AG04450 (cell line): Measurements from ENCODE around the gene FNIP2. TPM values are rescaled to one million over a fixed set of nuclear protein-coding genes. Genes with fewer than 3 reads are reported as not detected.
"Not testable (repeated sequence)": the region's sequence is repeated elsewhere in the genome, so short reads cannot be mapped to it uniquely, and the experiment has no call there.

Experiments used
- CTCF ChIA-PET: fragments of 300-600, 350-600 bp; formaldehyde crosslinking; extraction: SDS; loops from one replicate; lab custom pipeline; 2022; ENCODE audit warnings: antibody characterized with exemption, inconsistent platforms; lab: Charles Lee
- POLR2A ChIA-PET: fragments of 350-600 bp; formaldehyde crosslinking; extraction: SDS; loops from one replicate; lab custom pipeline; 2021; ENCODE audit warnings: antibody characterized with exemption, inconsistent platforms; lab: Yijun Ruan, JAX
- DNase-seq: peaks from one replicate; pipeline ENCODE4 v3.0.0-alpha.2; 2011; ENCODE audit warnings: low read depth, low spot score
- H3K27ac ChIP-seq: one replicate; pipeline ENCODE4 v1.5.1; 2012; ENCODE audit warnings: low read depth, low read length, control low read depth
- H3K27me3 ChIP-seq: one replicate; pipeline ENCODE4 v1.6.0; 2012; ENCODE audit warnings: low read length; ENCODE audit not compliant: control insufficient read depth, insufficient read depth
- H3K4me3 ChIP-seq: 2 replicates; pipeline ENCODE4 v1.5.1; 2011; ENCODE audit warnings: mild to moderate bottlenecking, low read depth, low read length, control low read depth
- H3K9me3 ChIP-seq: 2 replicates; pipeline ENCODE4 v1.5.1; 2012; ENCODE audit warnings: low read length; ENCODE audit not compliant: control insufficient read depth, insufficient read depth
- polyA plus RNA-seq: library from polyadenylated mRNA; depleted of rRNA; stranded (reverse); fragments of >200 nt; gene quantifications from 2 replicates; pipeline ENCODE4 v1.2.3, GENCODE V29; 2011
- TF ChIP-seq, protein P1 (sequence below): IDR thresholded peaks from 2 replicates; pipeline ENCODE4 v1.5.1; 2011; ENCODE audit warnings: low read depth, low read length, control low read depth, inconsistent platforms

Gene FNIP2
- polyA plus RNA-seq, 1 experiment: 8.4 TPM

DNA sequence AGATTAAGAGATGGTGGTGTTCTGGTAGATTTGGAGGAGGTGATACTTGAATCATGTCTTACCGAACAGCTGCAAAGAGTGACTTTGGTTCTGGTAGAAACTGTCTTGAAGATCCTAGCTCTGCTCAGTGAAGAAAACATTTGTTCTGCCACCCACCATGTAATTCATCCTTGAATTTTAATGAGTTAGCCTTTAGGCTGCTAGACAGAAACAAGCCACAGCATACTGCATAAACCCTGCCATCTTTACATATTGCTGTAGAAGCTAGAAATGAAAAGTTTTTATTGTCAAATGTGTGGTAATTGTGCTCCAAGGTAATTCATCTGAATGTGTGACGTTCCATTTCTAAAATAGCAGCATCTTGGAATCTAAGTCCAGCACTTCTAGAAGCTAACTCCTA, 173.1 kb downstream of the FNIP2 start:
- POLR2A ChIA-PET: no interaction called here
- H3K4me3 ChIP-seq: no peak overlapping the region
- CTCF ChIA-PET: interaction anchor here (0.6 kb wide), 1 partner anchor 20 kb away, joined by 3 read pairs; no protein-coding TSS in a partner anchor
- no peak overlapping the region for H3K27ac ChIP-seq
- no peaks in the 10 kb centered on the region for H3K9me3 ChIP-seq
- DNase-seq: no peak
- TF ChIP-seq, protein P1, sequence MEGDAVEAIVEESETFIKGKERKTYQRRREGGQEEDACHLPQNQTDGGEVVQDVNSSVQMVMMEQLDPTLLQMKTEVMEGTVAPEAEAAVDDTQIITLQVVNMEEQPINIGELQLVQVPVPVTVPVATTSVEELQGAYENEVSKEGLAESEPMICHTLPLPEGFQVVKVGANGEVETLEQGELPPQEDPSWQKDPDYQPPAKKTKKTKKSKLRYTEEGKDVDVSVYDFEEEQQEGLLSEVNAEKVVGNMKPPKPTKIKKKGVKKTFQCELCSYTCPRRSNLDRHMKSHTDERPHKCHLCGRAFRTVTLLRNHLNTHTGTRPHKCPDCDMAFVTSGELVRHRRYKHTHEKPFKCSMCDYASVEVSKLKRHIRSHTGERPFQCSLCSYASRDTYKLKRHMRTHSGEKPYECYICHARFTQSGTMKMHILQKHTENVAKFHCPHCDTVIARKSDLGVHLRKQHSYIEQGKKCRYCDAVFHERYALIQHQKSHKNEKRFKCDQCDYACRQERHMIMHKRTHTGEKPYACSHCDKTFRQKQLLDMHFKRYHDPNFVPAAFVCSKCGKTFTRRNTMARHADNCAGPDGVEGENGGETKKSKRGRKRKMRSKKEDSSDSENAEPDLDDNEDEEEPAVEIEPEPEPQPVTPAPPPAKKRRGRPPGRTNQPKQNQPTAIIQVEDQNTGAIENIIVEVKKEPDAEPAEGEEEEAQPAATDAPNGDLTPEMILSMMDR: no peak
- H3K27me3 ChIP-seq: no peaks in the 10 kb centered on the region

DNA sequence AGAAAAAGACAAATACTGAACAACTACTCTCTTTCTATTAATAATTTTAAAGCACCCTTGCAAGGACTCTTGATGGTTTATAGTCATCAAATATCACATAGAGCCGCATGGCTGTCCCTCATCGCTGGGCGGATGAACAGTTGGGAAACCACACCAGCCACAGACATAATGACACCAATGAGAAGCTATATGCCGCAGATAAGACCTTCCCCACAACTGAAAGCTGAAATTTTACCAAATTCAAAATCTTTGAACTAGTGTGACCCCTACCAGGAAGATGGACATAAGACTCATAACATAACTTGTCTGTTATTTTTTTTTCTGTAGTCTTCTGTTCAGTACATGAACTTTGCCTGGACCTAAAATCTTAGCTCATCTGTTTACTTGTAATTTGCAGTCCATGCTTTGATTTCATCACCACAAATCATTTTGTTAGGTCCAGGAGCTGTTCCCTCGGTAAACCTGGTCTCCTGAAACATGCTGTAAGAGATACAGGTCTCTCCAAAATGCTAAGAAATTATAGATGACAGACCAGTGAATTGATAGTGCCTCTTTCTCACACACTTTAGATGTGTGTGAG, 176.8 kb downstream of the FNIP2 start:
- Histone ChIP-seq H3K4me3 (no peak overlapping the region), H3K27ac (no peak overlapping the region), H3K9me3 (no peaks in the 10 kb centered on the region), H3K27me3 (no peaks in the 10 kb centered on the region)
- CTCF ChIA-PET: no interaction called here
- DNase-seq: no peak
- POLR2A ChIA-PET: no interaction called here
- TF ChIP-seq, protein P1: no peak

DNA sequence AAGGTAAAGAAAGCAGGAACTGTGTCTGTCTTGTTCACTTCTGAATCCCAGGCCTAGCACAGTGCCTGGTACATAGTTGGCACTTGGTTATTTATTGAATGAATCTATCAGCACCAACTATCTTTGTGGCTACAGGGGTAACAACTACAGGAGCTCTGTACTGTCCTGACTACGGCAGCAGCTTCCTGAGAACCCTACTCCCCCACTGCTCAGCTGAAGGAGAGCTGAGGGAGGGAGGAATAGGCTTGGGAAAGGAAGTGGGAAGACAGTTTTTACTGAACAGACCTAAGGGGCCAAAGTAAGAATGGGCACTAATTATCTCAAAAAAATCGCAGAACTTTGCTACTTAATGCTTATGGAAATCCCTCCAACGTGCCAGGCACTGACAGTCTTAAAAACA, 178.0 kb downstream of the FNIP2 start:
- Histone ChIP-seq H3K9me3 (no peaks in the 10 kb centered on the region), H3K4me3 (no peak overlapping the region), H3K27me3 (no peaks in the 10 kb centered on the region), H3K27ac (no peak overlapping the region)
- POLR2A ChIA-PET: no interaction called here
- CTCF ChIA-PET: no interaction called here
- TF ChIP-seq, protein P1: no peak
- DNase-seq: no peak

DNA sequence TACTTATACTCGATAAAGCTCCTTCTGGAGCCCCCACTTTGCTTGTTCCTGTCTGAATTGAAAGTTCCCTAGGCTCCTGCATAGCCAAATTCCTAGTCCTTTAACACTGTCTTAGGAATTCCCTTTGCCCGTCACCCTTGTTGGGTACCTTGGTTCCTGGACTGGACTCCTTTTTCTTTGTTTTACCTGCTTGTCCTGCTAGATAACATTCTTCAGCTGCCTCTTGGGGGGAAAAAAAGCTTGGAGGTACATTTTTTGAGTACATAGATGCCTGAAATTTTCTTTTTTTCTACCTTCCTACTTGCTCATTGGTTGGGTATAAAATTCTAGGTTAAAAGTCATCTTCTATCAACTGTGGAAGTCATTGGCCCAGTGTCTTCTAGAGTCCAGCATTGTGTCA, 179.2 kb downstream of the FNIP2 start:
- CTCF ChIA-PET: no interaction called here
- POLR2A ChIA-PET: no interaction called here
- Histone ChIP-seq H3K9me3 (peaks cover 2% of the 10 kb centered on the region), H3K27me3 (no peaks in the 10 kb centered on the region), H3K27ac (no peak overlapping the region), H3K4me3 (no peak overlapping the region)
- TF ChIP-seq, protein P1: no peak
- DNase-seq: no peak

DNA sequence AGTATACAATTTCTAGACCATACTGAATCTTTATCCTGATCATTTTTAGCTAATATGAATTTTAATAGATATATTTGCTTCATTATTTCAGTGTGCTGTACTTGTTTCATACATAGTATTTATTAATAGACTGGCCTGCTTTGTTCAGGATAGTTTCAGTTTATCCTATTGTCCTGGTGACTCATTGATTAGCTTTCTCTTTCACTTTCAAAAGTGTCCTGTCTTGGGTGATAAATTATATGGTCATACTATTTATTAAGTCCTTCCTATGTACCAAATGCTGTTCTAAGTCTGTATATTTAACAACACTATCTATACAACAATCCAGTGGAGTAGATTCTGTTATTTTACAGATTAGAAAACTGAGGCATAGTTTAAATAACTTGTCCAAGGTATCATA, 180.3 kb downstream of the FNIP2 start:
- CTCF ChIA-PET: no interaction called here
- no peaks in the 10 kb centered on the region for H3K27me3 ChIP-seq
- POLR2A ChIA-PET: no interaction called here
- H3K27ac ChIP-seq: no peak overlapping the region
- no peak overlapping the region for H3K4me3 ChIP-seq
- H3K9me3 ChIP-seq: peaks cover 6% of the 10 kb centered on the region
- no peak for DNase-seq
- TF ChIP-seq, protein P1: no peak

DNA sequence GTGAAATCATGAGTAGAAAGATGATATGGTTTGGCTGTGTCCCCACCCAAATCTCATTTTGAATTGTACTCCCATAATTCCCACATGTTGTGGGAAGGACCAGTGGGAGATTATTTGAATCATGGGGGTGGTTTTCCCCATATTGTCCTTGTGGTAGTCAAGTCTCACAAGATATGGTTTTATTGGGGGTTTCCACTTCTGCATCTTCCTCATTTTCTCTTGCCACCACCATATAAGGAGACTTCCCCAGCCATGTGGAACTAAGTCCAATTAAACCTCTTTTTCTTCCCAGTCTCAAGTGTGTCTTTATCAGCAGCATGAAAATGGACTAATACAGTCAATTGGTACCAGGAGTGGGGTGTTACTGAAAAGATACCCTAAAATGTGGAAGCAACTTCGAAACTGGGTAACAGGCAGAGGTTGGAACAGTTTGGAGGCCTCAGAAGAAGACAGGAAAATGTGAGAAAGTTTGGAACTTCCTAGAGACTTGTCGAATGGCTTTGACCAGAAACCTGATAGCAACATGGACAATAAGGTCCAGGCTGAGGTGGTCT, 183.5 kb downstream of the FNIP2 start:
- H3K27ac ChIP-seq, POLR2A ChIA-PET, H3K9me3 ChIP-seq, H3K4me3 ChIP-seq, DNase-seq, H3K27me3 ChIP-seq, CTCF ChIA-PET: not testable (repeated sequence)

DNA sequence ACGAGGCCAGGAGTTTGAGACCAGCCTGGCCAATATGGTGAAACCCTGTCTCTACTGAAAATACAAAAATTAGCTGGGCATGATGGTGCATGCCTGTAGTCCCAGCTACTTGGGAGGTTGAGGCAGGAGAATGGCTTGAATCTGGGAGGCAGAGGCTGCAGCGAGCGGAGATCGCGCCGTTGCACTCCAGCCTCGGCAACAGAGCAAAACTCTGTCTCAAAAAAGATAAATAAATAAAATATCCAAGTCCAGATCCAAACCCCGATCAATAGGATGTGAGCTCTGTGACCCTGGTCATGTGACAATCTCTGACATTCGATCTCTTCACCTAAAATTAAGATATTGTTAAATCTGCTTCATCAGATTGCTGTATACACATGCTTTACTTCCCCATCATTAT, 187.5 kb downstream of the FNIP2 start:
- not testable (repeated sequence) for DNase-seq

DNA sequence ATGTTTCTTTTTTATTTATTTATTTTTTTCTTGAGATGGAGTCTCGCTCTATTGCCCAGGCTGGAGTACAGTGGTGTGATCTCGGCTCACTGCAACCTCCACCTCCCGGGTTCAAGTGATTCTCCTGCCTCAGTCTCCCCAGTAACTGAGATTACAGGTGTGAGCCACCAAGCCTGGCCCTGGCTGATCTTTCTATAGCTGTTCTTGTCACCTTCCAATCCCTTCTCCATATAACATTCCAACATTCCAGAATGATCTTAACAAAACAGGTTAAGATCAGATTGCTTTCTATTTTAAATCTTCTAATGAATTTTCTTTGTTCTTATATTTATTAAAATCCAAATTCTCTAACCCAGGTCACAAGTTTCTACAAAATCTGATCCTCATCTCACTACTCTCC, 188.1 kb downstream of the FNIP2 start:
- POLR2A ChIA-PET, CTCF ChIA-PET, H3K9me3 ChIP-seq, H3K27me3 ChIP-seq, H3K4me3 ChIP-seq, DNase-seq, H3K27ac ChIP-seq: not testable (repeated sequence)

More for the DNA sequence above, 187.5 kb downstream of the FNIP2 start:
- H3K27ac ChIP-seq, H3K4me3 ChIP-seq, POLR2A ChIA-PET, H3K9me3 ChIP-seq, H3K27me3 ChIP-seq: not testable (repeated sequence)
- CTCF ChIA-PET: interaction anchor here (0.5 kb wide), 1 partner anchor 51 kb away, joined by 3 read pairs; no protein-coding TSS in a partner anchor
